ENCODE data around the gene RGS6.

Gene RGS6

DNA sequence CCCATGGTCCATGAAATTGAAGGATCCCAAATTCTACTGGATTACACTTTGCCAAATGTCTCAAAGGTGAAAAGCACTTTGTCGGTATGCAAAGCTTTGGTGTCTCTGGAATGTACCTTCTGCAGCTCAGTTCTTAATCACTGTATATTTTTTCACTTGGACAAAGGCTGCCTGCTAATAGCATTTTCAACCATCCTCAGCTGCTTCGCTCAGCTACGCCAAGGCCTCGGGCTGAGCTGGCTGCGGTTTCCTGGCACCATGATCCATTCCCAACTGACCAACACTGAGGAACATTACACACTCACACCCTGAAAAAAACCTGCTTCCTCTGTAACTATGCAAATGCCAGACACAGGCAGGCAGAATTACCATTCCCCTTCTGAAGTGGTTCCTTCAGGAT is 626.5 kb downstream of the RGS6 start:
- TF ChIP-seq CTCF (IDR thresholded peaks at IDR 0.05; ENCODE audit: low read depth, low read length, missing control alignments) = no peak
- H3K4me3 ChIP-seq (ENCODE audit: low read depth, low read length) = no peak overlapping the region
- no peak for DNase-seq (ENCODE audit: low read depth)

DNA sequence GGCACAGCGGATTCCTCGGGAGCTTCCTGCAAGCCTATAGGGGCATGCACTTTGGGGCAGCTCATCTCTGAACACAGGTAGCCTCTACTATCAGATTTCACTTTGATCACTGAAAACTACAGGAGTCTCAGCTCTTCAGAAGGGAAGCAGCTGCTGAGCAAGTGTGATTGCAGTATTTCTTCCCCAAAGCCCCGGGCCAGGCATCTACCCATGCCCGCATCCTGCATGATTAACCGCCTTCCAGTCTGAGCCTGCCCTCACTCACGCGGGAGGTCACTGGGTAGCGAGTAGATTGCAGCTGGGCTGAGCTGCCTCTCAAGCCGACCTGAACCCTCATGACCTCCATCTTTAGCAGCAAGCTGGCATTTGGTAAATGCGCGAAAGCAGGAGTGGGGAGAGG is 627.0 kb downstream of the RGS6 start:
- no peak overlapping the region for H3K4me3 ChIP-seq (ENCODE audit: low read depth, low read length)
- TF ChIP-seq CTCF (IDR thresholded peaks at IDR 0.05; ENCODE audit: low read depth, low read length, missing control alignments) = no peak
- DNase-seq (ENCODE audit: low read depth) = no peak

DNA sequence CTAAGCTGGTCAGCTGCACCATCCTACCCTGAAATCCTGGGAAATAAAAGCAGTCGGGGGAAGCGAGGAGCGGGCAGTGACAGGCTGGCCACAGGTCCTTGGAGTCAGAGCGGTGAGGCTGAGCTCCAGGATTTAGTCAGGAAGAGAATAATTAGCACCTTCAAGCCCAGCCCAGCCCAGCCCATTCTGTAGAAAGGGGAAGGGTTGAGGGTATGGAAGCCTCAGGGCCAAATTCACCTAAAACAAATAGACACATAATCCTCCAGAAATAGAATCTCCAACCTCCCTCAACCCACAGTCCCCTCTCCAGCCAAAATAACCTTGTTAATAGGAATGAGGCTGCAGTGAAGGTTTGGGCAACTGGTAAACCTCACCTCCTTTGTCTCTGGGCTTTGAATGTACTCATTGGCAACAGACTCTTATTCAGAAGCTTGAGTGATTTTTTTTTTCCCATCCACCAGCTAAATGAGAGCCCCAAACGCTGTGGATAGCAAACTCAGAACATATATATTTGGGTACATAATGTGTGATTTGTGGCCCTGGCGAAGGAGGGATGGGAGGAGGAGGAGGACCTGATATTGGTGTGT is 627.5 kb downstream of the RGS6 start:
- TF ChIP-seq CTCF (IDR thresholded peaks at IDR 0.05; ENCODE audit: low read depth, low read length, missing control alignments) = no peak
- no peak for DNase-seq (ENCODE audit: low read depth)
- no peak overlapping the region for H3K4me3 ChIP-seq (ENCODE audit: low read depth, low read length)

GRCh38 chr14:72560331-72560730 is 628.1 kb downstream of the RGS6 start:
- DNase-seq (ENCODE audit: low read depth) = no peak
- no peak overlapping the region for H3K4me3 ChIP-seq (ENCODE audit: low read depth, low read length)
- no peak for TF ChIP-seq CTCF (IDR thresholded peaks at IDR 0.05; ENCODE audit: low read depth, low read length, missing control alignments)

DNA sequence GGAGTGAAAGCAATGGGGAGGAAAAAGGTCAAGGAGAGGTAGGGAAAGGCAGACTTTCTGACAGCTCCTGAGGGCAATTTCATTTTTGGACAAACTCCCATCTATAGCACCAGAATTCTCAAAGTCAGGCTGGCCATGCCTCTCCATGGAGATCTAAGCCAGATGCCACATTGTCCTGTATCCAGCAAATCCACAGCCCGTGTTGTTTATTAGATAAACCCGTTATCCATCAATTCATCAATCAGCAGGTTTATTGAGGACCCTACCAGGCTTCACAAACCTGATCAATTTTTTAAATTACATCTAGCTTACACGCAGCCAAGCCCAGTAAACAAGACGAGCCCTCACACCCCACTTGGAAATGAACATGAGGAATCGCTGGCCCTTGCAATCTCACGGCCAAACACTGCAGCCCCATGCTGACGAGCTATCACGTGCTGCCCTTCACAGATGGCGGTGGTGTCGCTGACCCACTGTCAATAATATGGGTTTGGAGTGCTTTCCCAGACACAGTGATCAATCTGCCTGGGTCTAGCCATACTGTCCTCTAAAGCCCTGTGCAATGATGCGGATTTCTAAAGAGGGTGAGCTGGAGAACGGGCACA is 628.8 kb downstream of the RGS6 start:
- no peak for DNase-seq (ENCODE audit: low read depth)
- no peak overlapping the region for H3K4me3 ChIP-seq (ENCODE audit: low read depth, low read length)
- TF ChIP-seq CTCF (IDR thresholded peaks at IDR 0.05; ENCODE audit: low read depth, low read length, missing control alignments) = no peak

- H3K4me3 ChIP-seq (ENCODE audit: low read depth, low read length) = no peak overlapping the region
- no peak for TF ChIP-seq CTCF (IDR thresholded peaks at IDR 0.05; ENCODE audit: low read depth, low read length, missing control alignments)
- no peak for DNase-seq (ENCODE audit: low read depth)
Measured at GRCh38 chr14:72562300-72562699, 630.1 kb downstream of the RGS6 start.

DNA sequence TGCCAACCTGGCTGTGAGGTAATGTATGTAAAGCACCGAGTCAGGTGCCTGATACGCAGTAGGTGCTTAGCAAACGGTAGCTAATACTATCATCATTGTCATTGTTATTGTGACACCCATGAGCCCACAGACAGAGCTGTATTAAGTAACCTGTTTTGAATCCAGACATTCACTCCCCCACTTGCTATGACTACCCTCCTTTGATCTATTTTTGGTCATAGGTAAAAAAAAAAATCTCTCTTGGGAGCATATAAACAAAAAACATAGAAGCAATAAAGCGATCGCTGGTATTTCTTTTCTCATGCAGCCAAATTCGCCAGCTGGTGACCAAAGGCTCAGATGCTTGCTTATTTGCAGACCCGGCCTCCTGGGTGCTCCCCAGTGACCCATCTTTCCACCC is 631.4 kb downstream of the RGS6 start:
- no peak for DNase-seq (ENCODE audit: low read depth)
- no peak for TF ChIP-seq CTCF (IDR thresholded peaks at IDR 0.05; ENCODE audit: low read depth, low read length, missing control alignments)
- no peak overlapping the region for H3K4me3 ChIP-seq (ENCODE audit: low read depth, low read length)

Data from GM12864 (cell line).